Naive B cell (primary cell): ENCODE results near the gene PHOX2A. TPM values are rescaled to one million over a fixed set of nuclear protein-coding genes. Genes with fewer than 3 reads are reported as not detected.
A peak's percentile ranks its signal among the peaks of the same experiment; 100 is the strongest.
"Not testable (repeated sequence)": the region's sequence is repeated elsewhere in the genome, so short reads cannot be mapped to it uniquely, and the experiment has no call there.

Experiments used
- ATAC-seq, 2 donors: fragments of 150-1000 bp; cut with Tn5 transposase; 2 replicates each; pipeline ENCODE4 v1.10.0; 2021; ENCODE audit warnings: low read depth in 2 of 2, mild to moderate bottlenecking in 2 of 2, moderate library complexity in 2 of 2
- DNase-seq: peaks from one replicate; pipeline ENCODE4 v3.0.0; 2022
- H3K27ac Mint-ChIP-seq, 6 donors: one replicate each; pipeline ENCODE4 v1.8.0; 2020 to 2022; ENCODE audit warnings: mild to moderate bottlenecking in 6 of 6, mixed read lengths in 6 of 6, moderate library complexity in 5 of 6, inconsistent platforms in 2 of 6
- H3K27me3 Mint-ChIP-seq, 3 donors: one replicate each; pipeline ENCODE4 v1.8.0; 2021 to 2022; ENCODE audit warnings: mixed read lengths in 3 of 3, mild to moderate bottlenecking in 1 of 3
- H3K36me3 Mint-ChIP-seq, 2 donors: one replicate each; pipeline ENCODE4 v1.8.0; 2020 to 2022; ENCODE audit warnings: mixed read lengths in 2 of 2, inconsistent platforms in 1 of 2, mild to moderate bottlenecking in 1 of 2
- H3K4me1 Mint-ChIP-seq, 3 donors: one replicate each; pipeline ENCODE4 v1.8.0; 2020 to 2022; ENCODE audit warnings: mixed read lengths in 3 of 3, inconsistent platforms in 1 of 3, mild to moderate bottlenecking in 1 of 3, moderate library complexity in 1 of 3
- H3K4me3 Mint-ChIP-seq, 8 donors: one replicate each; pipeline ENCODE4 v1.8.0; 2020 to 2022; ENCODE audit warnings: mild to moderate bottlenecking in 8 of 8, mixed read lengths in 8 of 8, moderate library complexity in 8 of 8, inconsistent platforms in 2 of 8
- H3K9me3 Mint-ChIP-seq, 7 donors: one replicate each; pipeline ENCODE4 v1.8.0; 2020 to 2022; ENCODE audit warnings: mixed read lengths in 7 of 7, mild to moderate bottlenecking in 5 of 7, inconsistent platforms in 2 of 7, moderate library complexity in 1 of 7
- polyA plus RNA-seq, 6 donors: library from polyadenylated mRNA; unstranded; fragments of 300-500 nt; fragmentation: Illumina TruSeq; gene quantifications; one replicate each; pipeline ENCODE4 v1.2.3, GENCODE V29; 2021; ENCODE audit warnings: low read depth in 6 of 6

The PHOX2A gene
- polyA plus RNA-seq, 6 donors from 2014 or later, result not detected

DNA sequence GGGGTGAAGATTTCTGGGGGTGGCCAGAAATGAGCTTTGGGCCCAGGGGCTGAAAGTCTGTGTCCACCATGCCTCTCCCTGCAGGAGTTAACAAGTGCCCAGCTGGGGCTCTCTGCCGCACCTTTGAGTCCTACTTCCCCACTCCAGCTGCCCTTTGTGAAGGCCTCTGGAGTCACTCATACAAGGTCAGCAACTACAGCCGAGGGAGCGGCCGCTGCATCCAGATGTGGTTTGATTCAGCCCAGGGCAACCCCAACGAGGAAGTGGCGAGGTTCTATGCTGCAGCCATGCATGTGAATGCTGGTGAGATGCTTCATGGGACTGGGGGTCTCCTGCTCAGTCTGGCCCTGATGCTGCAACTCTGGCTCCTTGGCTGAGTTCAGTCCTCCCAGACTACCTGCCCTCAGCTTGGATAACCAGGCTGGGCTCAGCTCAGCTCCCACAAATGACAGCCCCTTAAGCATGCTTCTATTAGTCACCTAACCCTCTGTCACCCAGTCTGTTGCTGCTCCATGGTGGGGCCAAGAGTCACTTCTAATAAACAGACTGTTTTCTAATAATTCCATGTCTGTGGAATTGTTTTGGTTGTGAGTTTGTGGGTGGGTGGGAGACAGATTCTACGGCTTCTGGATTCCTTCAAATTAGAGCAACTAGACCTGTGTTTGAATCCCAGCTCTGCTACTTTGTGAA lies 22.4 kb downstream of the PHOX2A start:
- ATAC-seq, result no peak
- Mint-ChIP-seq H3K36me3 (no peaks in the 10 kb centered on the region), H3K27ac (peak overlapping the region in 5 of 6 donors; percentile 9 to 97 (median 68)), H3K4me3 (peak overlapping the region in 7 of 8 donors; percentile 57 to 99 (median 91)), H3K4me1 (peaks cover 44 to 66% (median 65%) of the 10 kb centered on the region in 3 donors), H3K9me3 (no peaks in the 10 kb centered on the region), H3K27me3 (no peaks in the 10 kb centered on the region)
- no peak for DNase-seq

- H3K9me3 Mint-ChIP-seq, result no peaks in the 10 kb centered on the region
- H3K4me3 Mint-ChIP-seq, result peak overlapping the region in 7 of 8 donors; percentile 49 to 99 (median 73)
- H3K27ac Mint-ChIP-seq, result peak overlapping the region in 4 of 6 donors; percentile 9 to 70 (median 54)
- no peaks in the 10 kb centered on the region for H3K27me3 Mint-ChIP-seq
- ATAC-seq, result no peak
- DNase-seq, result no peak
- H3K36me3 Mint-ChIP-seq, result no peaks in the 10 kb centered on the region
- peaks cover 47 to 63% (median 61%) of the 10 kb centered on the region in 3 donors for H3K4me1 Mint-ChIP-seq
Observed at GRCh38 chr11:72220696-72221363, 23.1 kb downstream of the PHOX2A start.

DNA sequence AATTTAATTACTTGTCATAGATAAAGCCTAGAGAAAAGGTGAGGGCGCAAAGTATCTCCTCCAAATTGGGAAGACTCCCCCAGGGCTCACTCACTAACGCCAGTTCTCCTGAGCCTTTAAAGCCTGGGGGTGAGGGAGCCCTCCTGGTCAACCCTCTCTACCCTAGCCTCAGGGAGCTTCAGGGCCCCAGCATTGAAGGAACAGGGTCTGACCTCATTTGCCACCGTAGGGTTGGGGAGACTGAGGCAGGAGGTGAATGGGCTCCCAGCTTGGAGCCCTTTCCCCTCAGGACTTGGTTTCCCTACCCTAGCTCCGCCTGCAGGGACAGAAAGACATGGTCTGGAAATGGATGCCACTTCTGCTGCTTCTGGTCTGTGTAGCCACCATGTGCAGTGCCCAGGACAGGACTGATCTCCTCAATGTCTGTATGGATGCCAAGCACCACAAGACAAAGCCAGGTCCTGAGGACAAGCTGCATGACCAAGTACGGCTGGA lies 25.7 kb downstream of the PHOX2A start:
- ATAC-seq (no peak), DNase-seq (no peak)
- Mint-ChIP-seq H3K27ac (peak overlapping the region in 3 of 6 donors; percentile 21 to 84 (median 78)), H3K27me3 (no peaks in the 10 kb centered on the region), H3K4me3 (peak overlapping the region in 5 of 8 donors; percentile 3 to 55 (median 28)), H3K36me3 (no peaks in the 10 kb centered on the region), H3K9me3 (peaks cover 0 to 1% (median 0%) of the 10 kb centered on the region in 7 donors), H3K4me1 (peaks cover 31 to 49% (median 49%) of the 10 kb centered on the region in 3 donors)

DNA sequence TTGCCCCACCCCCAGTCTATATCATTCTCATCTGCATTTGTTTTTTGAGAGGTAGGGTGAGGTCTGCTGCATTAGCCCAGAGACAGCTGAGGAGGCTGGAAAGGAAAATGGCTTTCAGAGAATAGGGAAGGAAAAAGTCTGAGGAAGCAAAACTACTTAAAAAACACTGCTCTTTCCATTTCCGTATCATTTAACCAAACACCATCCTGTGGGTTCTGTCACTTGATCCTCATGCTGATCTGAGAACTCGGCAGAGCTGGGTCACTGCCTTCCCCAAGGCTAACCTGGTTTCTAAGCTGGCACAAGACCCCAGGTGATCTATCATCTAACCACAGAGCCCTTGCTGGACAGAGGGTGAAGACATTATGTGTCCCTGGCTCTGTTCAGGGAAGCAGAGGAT lies 26.1 kb downstream of the PHOX2A start:
- ATAC-seq (peak in 1 of 2 donors; percentile 42), DNase-seq (no peak)
- Mint-ChIP-seq H3K4me3 (peak overlapping the region in 6 of 8 donors; percentile 3 to 34 (median 24)), H3K27ac (peak overlapping the region in 4 of 6 donors; percentile 21 to 84 (median 77)), H3K4me1 (peaks cover 31 to 47% (median 46%) of the 10 kb centered on the region in 3 donors), H3K9me3 (peaks cover 0 to 1% (median 0%) of the 10 kb centered on the region in 7 donors), H3K27me3 (no peaks in the 10 kb centered on the region), H3K36me3 (no peaks in the 10 kb centered on the region)

GRCh38 chr11:72216638-72217037 lies 27.3 kb downstream of the PHOX2A start, which contains the start of gene FOLR2:
Gene FOLR2, plus strand, starts transcription at chr11:72216794. Its CDS starts 1,791 bp downstream, at chr11:72218585.
- Mint-ChIP-seq H3K27me3 (peaks cover 0 to 7% (median 4%) of the 10 kb centered on the region in 3 donors), H3K4me1 (peaks cover 24 to 34% (median 34%) of the 10 kb centered on the region in 3 donors), H3K9me3 (peaks cover 0 to 1% (median 0%) of the 10 kb centered on the region in 7 donors), H3K27ac (peak within 1 kb of the TSS in 3 of 6 donors; percentile 13 to 67 (median 29)), H3K4me3 (peak within 1 kb of the TSS in 4 of 8 donors; percentile 25 to 32 (median 28)), H3K36me3 (no peaks in the 10 kb centered on the region)
- ATAC-seq, result no peak
- DNase-seq, result no peak

DNA sequence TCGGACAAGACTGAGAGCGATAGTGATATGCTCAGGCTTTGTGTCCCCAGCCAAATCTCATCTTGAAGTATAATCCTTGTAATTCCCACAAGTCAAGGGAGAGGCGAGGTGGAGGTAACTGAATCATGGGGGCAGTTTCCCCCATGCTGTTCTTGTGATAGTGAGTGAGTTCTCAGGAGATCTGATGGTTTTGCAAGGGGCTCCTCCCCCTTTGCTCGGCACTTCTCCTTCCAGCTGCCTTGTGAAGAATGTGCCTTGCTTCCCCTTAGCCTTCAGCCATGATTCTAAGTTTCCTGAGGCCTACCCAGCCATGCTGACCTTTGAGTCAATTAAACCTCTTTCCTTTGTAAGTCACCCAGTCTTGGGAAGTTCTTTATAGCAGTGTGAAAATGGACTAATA lies 34.9 kb downstream of the PHOX2A start:
- Mint-ChIP-seq H3K36me3 (peaks cover 15 to 20% of the 10 kb centered on the region in 2 donors), H3K27ac (no peak overlapping the region), H3K4me1 (peaks cover 0 to 6% (median 6%) of the 10 kb centered on the region in 3 donors), H3K9me3 (peaks cover 10 to 25% (median 18%) of the 10 kb centered on the region in 7 donors), H3K27me3 (peaks cover 0 to 29% (median 16%) of the 10 kb centered on the region in 3 donors), H3K4me3 (no peak overlapping the region)
- ATAC-seq (no peak), DNase-seq (no peak)

DNA sequence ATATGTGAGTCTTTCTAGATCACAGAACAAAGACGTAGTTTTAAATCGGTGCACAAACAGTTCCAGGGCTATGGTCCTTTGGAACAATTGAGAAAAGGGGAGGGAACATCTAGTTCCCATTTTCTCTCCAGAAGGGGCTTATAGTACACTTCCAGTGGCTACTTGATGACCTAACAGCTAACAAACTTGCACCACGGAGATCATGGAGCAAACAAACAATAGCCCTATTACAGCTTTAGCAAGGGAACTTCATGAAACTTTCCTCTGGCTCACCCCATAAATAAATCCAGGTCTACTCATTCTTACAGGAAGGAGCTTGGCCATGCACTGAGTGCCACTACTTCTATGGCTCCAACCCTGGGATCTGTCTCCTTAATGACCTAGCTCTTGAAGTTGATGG lies 35.7 kb downstream of the PHOX2A start:
- Mint-ChIP-seq H3K36me3 (peaks cover 15 to 20% of the 10 kb centered on the region in 2 donors), H3K27ac (no peak overlapping the region), H3K9me3 (peaks cover 10 to 25% (median 18%) of the 10 kb centered on the region in 7 donors), H3K27me3 (peaks cover 0 to 29% (median 16%) of the 10 kb centered on the region in 3 donors), H3K4me1 (peaks cover 0 to 6% (median 6%) of the 10 kb centered on the region in 3 donors), H3K4me3 (no peak overlapping the region)
- ATAC-seq (no peak), DNase-seq (no peak)

- H3K4me3 Mint-ChIP-seq, ATAC-seq, H3K4me1 Mint-ChIP-seq, DNase-seq: not testable (repeated sequence)
- peaks cover 10 to 25% (median 18%) of the 10 kb centered on the region in 7 donors for H3K9me3 Mint-ChIP-seq
- H3K27ac Mint-ChIP-seq, result peak overlapping the region in 1 of 6 donors; percentile 76
- peaks cover 15 to 20% of the 10 kb centered on the region in 2 donors for H3K36me3 Mint-ChIP-seq
- H3K27me3 Mint-ChIP-seq, result peaks cover 0 to 23% (median 14%) of the 10 kb centered on the region in 3 donors
Observed at GRCh38 chr11:72206794-72207193, 37.2 kb downstream of the PHOX2A start.

GRCh38 chr11:72204886-72205285 lies 39.1 kb downstream of the PHOX2A start:
- Mint-ChIP-seq H3K4me1 (peaks cover 0 to 6% (median 6%) of the 10 kb centered on the region in 3 donors), H3K36me3 (peaks cover 11 to 15% of the 10 kb centered on the region in 2 donors), H3K27ac (peak overlapping the region in 1 of 6 donors; percentile 22), H3K27me3 (peaks cover 0 to 19% (median 8%) of the 10 kb centered on the region in 3 donors), H3K4me3 (no peak overlapping the region), H3K9me3 (peaks cover 8 to 19% (median 14%) of the 10 kb centered on the region in 7 donors)
- DNase-seq, result no peak
- no peak for ATAC-seq

GRCh38 chr11:72203163-72203562 lies 40.8 kb downstream of the PHOX2A start:
- H3K4me1 Mint-ChIP-seq, result peaks cover 0 to 6% (median 6%) of the 10 kb centered on the region in 3 donors
- H3K4me3 Mint-ChIP-seq, result no peak overlapping the region
- ATAC-seq (no peak), DNase-seq (no peak)
- no peaks in the 10 kb centered on the region for H3K36me3 Mint-ChIP-seq
- peaks cover 0 to 1% (median 1%) of the 10 kb centered on the region in 7 donors for H3K9me3 Mint-ChIP-seq
- H3K27me3 Mint-ChIP-seq, result peaks cover 0 to 6% (median 0%) of the 10 kb centered on the region in 3 donors
- H3K27ac Mint-ChIP-seq, result peak overlapping the region in 1 of 6 donors; percentile 42

- Mint-ChIP-seq H3K27me3 (peaks cover 0 to 6% (median 0%) of the 10 kb centered on the region in 3 donors), H3K36me3 (no peaks in the 10 kb centered on the region), H3K27ac (peak overlapping the region in 1 of 6 donors; percentile 12), H3K9me3 (peaks cover 0 to 1% (median 0%) of the 10 kb centered on the region in 7 donors), H3K4me3 (no peak overlapping the region), H3K4me1 (peaks cover 0 to 6% (median 6%) of the 10 kb centered on the region in 3 donors)
- DNase-seq (no peak), ATAC-seq (no peak)
Observed at GRCh38 chr11:72202571-72202970, 41.4 kb downstream of the PHOX2A start.

DNA sequence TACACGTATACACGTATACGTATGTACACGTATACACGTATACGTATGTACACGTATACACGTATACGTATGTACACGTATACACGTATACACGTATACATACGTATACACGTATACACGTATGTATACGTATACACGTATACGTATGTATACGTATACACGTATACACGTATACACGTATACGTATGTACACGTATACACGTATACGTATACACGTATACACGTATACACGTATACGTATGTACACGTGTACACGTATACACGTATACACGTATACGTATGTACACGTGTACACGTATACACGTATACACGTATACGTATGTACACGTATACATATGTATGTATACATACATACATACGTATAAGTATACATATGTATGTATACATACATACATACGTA lies 42.5 kb downstream of the PHOX2A start:
- not testable (repeated sequence) for H3K36me3 Mint-ChIP-seq

More for the DNA sequence above, 42.5 kb downstream of the PHOX2A start:
- H3K4me3 Mint-ChIP-seq, ATAC-seq, H3K4me1 Mint-ChIP-seq, DNase-seq, H3K9me3 Mint-ChIP-seq, H3K27ac Mint-ChIP-seq, H3K27me3 Mint-ChIP-seq: not testable (repeated sequence)
